Stimulated activated CD8-positive, alpha-beta memory T cell treated with anti-CD3 and anti-CD28 coated beads, Interleukin-12 subunit alpha, Interleukin-12 subunit beta, amount 100 ng/mL, for 24 hours (primary cell): ENCODE data around the gene COL4A1.

Experiments used
- DNase-seq: peaks from one replicate; pipeline ENCODE4 v3.0.0-alpha.2; 2020; ENCODE audit errors: extremely low read depth

COL4A1 gene

GRCh38 chr13:110293037-110293436 lies 13.9 kb downstream of the COL4A1 start:
- no peak for DNase-seq

GRCh38 chr13:110291286-110291685 lies 15.7 kb downstream of the COL4A1 start:
- no peak for DNase-seq

- no peak for DNase-seq
These were observed 16.1 kb downstream of the COL4A1 start for GRCh38 chr13:110290826-110291225.

GRCh38 chr13:110290153-110290552 lies 16.8 kb downstream of the COL4A1 start:
- DNase-seq, result no peak

GRCh38 chr13:110289661-110290060 lies 17.3 kb downstream of the COL4A1 start:
- DNase-seq, result no peak

DNA sequence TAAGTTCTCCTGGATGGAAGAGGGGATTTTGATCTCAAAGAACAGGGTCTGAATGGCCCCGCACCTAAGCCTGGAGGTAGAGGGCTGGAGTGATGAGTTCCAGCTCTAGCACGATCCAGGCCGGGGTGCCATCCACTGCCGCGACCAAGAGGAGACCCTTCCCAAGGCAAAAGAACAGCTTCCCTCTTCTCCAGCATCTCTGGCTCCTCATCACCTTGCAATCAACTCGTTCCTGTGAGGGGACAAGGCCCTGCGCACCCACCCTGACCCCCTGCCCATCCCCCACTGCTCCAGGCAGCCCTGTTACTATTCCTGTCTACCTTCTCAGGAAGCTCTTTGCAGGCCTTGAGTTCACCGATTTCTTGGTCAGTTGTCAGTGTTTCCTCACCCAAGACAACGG lies 17.8 kb downstream of the COL4A1 start:
- no peak for DNase-seq

GRCh38 chr13:110286833-110287819 lies 19.8 kb downstream of the COL4A1 start:
- no peak for DNase-seq

GRCh38 chr13:110285991-110286832 lies 20.7 kb downstream of the COL4A1 start:
- DNase-seq, result no peak

- DNase-seq, result no peak
These were observed 22.0 kb downstream of the COL4A1 start for GRCh38 chr13:110284779-110285484.

DNA sequence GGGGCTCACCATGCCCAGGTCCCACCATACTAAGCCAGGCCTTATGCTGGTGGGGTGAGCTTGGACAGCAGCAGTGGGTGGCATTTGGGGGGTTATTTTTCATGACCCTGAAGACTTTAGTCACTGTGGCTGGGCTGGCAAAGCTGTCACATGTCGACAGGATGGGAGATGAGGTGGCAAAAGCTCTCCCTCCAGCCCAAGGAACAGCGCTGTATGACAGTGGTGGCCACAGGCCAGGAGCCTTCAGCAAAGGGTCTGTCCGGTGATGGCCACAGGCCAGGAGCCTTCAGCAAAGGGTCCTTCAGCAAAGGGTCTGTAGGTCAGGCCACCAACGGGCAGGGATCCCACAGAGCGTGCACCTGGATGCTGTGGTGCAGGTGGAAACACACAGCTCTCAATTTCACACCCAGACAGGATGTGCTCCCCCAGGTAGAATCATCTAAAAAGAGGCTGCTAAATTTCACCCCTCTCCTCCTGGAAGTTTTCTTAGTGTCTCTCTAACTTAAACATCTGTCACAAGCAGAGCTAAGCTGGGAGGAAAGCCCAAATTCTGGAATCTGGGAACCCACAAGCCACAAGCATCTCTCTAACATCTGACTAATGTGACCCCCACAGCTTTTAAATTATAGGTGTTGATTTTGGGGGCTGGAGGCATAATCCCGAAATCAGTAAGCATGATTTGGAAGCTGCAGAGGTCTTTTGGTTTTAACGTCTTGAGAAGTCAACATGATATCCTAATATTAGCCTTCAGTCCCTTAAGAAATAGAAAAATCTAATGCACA lies 23.0 kb downstream of the COL4A1 start:
- DNase-seq, result no peak

GRCh38 chr13:110282316-110282841 lies 24.6 kb downstream of the COL4A1 start:
- no peak for DNase-seq

DNA sequence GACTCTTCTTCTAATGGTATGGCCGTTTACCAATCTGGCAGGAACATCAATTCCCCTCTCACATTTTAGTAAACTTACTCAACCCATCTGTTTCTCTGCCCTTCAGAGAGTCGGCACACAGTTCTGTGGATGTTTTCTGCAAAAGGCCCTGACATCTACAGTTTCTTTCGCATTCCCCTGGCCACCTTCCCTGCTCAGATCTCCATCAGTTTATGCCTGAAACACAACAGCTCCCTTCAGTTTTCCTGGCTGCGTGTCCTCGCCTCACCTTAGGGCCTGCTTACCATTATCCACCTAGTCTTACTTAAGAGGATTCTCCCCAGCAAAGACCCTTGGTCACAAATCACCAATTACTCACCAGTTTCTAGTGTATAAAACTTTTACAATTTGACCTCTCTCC lies 25.2 kb downstream of the COL4A1 start:
- no peak for DNase-seq

- DNase-seq, result no peak
These were observed 25.8 kb downstream of the COL4A1 start for GRCh38 chr13:110280985-110281688.

- DNase-seq, result no peak
These were observed 26.6 kb downstream of the COL4A1 start for GRCh38 chr13:110280231-110280813.

GRCh38 chr13:110279684-110280083 lies 27.3 kb downstream of the COL4A1 start:
- DNase-seq, result no peak

DNA sequence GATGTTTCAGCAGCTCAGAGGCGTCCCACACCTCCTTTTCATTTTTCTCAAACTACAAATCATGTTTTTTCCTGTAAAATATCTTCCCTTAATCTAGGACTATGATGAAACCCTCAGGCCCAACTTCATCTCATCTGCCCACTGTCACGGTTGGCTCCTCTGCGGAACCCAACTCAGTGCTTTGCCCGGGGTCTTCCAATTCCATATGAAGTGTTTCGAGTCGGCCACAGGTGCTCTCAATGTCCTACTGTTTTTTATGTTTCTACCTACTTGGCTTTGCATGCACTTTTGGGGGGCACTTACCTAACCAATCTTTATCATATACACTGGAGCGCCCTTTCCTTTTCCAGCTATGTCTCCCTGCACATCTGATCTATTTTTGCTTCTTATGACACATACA lies 28.1 kb downstream of the COL4A1 start:
- DNase-seq, result no peak

GRCh38 chr13:110277357-110277975 lies 29.5 kb downstream of the COL4A1 start:
- DNase-seq, result no peak

DNA sequence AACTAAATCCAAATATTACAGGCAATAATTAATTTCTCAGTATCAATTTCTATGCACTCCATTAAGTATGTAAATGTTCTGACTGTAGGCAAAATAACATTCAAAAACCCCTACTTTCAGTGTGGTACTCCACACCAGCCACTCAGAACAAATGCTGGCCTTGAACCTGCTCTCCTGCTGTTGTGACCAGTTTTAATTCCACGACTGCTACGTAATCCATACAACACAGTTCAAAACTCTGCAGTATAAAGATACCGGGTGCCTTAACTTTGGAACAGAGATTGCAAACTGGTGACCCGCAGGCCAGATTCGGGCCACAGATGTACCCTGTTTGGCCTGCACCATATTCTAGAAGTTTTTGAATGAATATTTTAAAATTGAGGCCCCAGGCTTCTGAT lies 30.4 kb downstream of the COL4A1 start:
- DNase-seq, result no peak

- DNase-seq, result no peak
These were observed 30.9 kb downstream of the COL4A1 start for GRCh38 chr13:110275931-110276552.
